Stimulated activated effector memory CD8-positive, alpha-beta T cell treated with anti-CD3 and anti-CD28 coated beads, Interleukin-12 subunit alpha, Interleukin-12 subunit beta, amount 100 ng/mL, for 72 hours (primary cell): Measurements from ENCODE around the gene DOCK4.
"Not testable (repeated sequence)": the region's sequence is repeated elsewhere in the genome, so short reads cannot be mapped to it uniquely, and the experiment has no call there.

ENCODE experiments used
- ATAC-seq: fragments of 150-1000 bp; cut with Tn5 transposase; 2 replicates; pipeline ENCODE4 v1.10.0; 2021
- DNase-seq, 2 donors: peaks; one replicate each; pipeline ENCODE4 v3.0.0; 2021 to 2022; ENCODE audit warnings: low spot score in 2 of 2
- H3K27ac Mint-ChIP-seq: one replicate; pipeline ENCODE4 v1.8.0; 2022; ENCODE audit warnings: mild to moderate bottlenecking, mixed read lengths
- H3K36me3 Mint-ChIP-seq: one replicate; pipeline ENCODE4 v1.8.0; 2022; ENCODE audit warnings: mild to moderate bottlenecking, mixed read lengths
- H3K4me1 Mint-ChIP-seq: one replicate; pipeline ENCODE4 v1.8.0; 2022; ENCODE audit warnings: mixed read lengths
- H3K4me3 Mint-ChIP-seq: one replicate; pipeline ENCODE4 v1.8.0; 2022; ENCODE audit warnings: mild to moderate bottlenecking, mixed read lengths
- H3K9me3 Mint-ChIP-seq: one replicate; pipeline ENCODE4 v1.8.0; 2022; ENCODE audit warnings: mixed read lengths

The DOCK4 gene, protein sequence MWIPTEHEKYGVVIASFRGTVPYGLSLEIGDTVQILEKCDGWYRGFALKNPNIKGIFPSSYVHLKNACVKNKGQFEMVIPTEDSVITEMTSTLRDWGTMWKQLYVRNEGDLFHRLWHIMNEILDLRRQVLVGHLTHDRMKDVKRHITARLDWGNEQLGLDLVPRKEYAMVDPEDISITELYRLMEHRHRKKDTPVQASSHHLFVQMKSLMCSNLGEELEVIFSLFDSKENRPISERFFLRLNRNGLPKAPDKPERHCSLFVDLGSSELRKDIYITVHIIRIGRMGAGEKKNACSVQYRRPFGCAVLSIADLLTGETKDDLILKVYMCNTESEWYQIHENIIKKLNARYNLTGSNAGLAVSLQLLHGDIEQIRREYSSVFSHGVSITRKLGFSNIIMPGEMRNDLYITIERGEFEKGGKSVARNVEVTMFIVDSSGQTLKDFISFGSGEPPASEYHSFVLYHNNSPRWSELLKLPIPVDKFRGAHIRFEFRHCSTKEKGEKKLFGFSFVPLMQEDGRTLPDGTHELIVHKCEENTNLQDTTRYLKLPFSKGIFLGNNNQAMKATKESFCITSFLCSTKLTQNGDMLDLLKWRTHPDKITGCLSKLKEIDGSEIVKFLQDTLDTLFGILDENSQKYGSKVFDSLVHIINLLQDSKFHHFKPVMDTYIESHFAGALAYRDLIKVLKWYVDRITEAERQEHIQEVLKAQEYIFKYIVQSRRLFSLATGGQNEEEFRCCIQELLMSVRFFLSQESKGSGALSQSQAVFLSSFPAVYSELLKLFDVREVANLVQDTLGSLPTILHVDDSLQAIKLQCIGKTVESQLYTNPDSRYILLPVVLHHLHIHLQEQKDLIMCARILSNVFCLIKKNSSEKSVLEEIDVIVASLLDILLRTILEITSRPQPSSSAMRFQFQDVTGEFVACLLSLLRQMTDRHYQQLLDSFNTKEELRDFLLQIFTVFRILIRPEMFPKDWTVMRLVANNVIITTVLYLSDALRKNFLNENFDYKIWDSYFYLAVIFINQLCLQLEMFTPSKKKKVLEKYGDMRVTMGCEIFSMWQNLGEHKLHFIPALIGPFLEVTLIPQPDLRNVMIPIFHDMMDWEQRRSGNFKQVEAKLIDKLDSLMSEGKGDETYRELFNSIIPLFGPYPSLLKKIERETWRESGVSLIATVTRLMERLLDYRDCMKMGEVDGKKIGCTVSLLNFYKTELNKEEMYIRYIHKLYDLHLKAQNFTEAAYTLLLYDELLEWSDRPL (N-terminal part only)

DNA sequence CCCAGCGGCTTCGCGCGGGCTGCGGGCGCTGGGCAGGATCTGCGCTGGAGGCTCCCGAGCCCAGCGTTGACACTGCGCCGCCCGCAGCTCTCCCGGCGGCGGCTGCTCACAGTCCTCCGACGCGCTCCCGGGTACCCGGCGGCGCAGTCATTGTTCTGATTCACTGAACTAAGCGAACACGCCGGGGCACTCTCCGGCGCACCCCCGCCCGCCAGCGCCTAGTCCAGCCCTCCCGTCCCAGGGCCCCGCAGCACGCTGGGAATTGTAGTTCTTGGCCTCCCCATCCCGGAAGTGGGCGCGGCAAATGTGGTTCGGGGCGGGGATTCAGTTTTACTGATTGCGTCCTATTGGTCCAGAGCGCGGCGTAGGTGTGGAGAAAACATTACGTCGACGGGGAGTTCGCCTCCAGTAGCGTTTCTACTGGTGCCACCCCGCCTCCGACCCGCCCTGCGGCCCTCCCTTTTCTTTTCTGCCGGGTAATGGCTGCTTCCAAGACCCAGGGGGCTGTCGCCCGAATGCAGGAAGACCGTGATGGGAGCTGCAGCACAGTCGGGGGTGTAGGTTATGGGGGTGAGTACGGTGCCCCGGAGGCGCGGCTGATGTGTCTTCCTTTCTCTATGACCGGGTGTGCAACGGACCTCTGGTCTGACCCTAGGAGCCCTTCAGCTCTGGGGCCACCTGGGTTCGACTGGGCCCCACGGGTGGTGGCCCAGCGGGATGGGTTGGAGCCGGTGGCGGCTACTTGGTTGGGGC, at the start of gene DOCK4, which contains the start of gene ZNF277:
Gene DOCK4, minus strand, starts transcription at position 162 of the 753 bp plus-strand sequence. CDS start 261 bp downstream, outside the sequence.
Gene ZNF277, plus strand, starts transcription at position 458 of the 753 bp plus-strand sequence. Its CDS starts 22 bp downstream, at position 480.
- peak; percentile 97 to 99 for DNase-seq
- Mint-ChIP-seq H3K36me3 (no peaks in the 10 kb centered on the region), H3K9me3 (no peaks in the 10 kb centered on the region), H3K27ac (peak within 1 kb of the TSS; percentile 96), H3K4me3 (peak within 1 kb of the TSS; percentile 99), H3K4me1 (peaks cover 35% of the 10 kb centered on the region)
- ATAC-seq: peak; percentile 96

DNA sequence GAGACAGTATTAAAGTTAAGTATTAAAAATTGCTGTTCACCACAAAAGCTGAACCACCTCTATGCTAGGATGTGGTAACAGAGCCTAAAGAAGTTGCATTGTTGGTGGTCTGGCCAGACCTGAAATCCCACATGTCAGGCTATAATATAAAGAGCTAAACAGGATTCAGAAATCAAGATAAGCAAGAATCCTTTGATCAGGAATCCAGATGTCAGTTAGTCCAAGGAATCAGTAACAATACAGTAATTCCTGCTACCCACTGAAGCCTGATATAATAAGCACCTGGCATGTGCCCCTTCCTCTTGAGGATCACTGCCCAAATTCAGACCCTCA, 49.2 kb upstream of the DOCK4 start:
- Mint-ChIP-seq H3K9me3 (no peaks in the 10 kb centered on the region), H3K36me3 (no peaks in the 10 kb centered on the region), H3K27ac (no peak overlapping the region), H3K4me3 (no peak overlapping the region), H3K4me1 (peaks cover 15% of the 10 kb centered on the region)
- no peak for DNase-seq
- ATAC-seq: no peak

DNA sequence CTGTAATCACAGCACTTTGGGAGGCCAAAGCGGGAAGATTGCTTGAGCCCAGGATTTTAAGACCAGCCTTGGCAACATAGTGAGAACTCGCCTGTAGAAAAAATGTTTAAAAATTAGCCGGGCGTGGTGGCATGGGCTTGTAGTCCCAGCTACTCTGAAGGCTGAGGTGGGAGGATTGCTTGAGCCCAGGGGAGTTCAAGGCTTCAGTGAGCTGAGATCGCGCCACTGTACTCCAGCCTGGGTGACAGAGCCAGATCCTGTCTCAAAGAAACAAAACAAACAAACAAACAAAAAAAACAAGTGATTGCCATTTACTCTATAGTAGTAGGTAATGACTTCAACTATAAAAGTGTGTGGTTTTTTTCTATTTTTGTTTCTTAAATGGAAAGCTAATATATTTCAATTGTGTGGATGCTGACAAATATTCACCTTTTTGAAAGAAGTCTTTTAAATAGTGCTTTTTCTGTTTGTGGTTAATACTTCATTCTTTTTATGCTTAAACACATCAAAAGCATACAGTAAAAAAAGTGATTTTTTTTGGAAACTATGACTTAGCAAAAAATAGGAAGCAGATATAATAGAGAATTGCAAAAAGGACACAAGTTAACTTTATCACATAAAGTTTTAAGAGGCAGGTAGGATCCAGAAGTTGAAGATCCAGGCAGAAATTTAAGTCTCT, 48.6 kb upstream of the DOCK4 start:
- H3K4me3 Mint-ChIP-seq: no peak overlapping the region
- H3K27ac Mint-ChIP-seq: no peak overlapping the region
- H3K36me3 Mint-ChIP-seq: no peaks in the 10 kb centered on the region
- no peak for ATAC-seq
- no peak for DNase-seq
- no peaks in the 10 kb centered on the region for H3K9me3 Mint-ChIP-seq
- H3K4me1 Mint-ChIP-seq: peaks cover 15% of the 10 kb centered on the region

DNA sequence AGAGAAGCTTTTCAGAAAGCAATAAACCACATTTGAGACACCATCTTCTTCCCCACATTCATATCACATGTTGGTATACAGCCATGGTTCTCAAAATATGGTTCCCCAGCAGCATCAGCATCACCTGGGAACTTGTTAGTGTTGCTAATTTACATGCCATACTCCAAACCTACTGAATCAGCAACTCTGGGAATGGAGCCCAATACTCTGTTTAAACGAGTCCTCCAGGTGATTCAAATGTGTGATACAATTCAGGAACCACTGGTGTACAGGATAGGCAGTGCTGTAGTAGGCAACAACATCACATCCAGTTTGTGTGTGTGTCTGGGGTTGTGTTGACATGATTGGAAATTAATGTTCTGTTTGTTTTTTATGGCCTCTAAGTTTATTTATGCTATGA, 48.0 kb upstream of the DOCK4 start:
- Mint-ChIP-seq H3K27ac (no peak overlapping the region), H3K9me3 (no peaks in the 10 kb centered on the region), H3K4me3 (no peak overlapping the region), H3K36me3 (no peaks in the 10 kb centered on the region), H3K4me1 (peaks cover 15% of the 10 kb centered on the region)
- no peak for ATAC-seq
- DNase-seq: no peak

DNA sequence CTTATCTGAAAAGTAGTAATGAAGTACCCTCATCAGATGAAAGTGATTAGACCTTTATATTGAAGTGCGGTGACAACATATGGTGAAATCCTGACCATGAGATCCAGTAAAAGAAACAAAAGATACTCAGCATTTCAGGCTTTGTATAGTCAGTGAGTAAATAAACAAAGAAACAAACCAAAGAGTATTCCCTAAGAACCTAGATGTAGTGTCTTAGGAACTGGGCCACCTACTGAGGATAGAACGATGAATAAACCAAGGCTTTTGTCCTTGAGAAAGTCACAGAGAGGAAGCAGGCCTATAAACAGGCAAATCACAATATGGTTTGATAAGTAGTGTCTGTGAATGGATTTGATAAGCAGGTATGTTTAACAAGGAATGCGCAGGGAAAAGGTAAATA, 46.5 kb upstream of the DOCK4 start:
- ATAC-seq (no peak), DNase-seq (no peak)
- Mint-ChIP-seq H3K9me3 (no peaks in the 10 kb centered on the region), H3K4me3 (no peak overlapping the region), H3K4me1 (peaks cover 15% of the 10 kb centered on the region), H3K27ac (no peak overlapping the region), H3K36me3 (no peaks in the 10 kb centered on the region)

DNA sequence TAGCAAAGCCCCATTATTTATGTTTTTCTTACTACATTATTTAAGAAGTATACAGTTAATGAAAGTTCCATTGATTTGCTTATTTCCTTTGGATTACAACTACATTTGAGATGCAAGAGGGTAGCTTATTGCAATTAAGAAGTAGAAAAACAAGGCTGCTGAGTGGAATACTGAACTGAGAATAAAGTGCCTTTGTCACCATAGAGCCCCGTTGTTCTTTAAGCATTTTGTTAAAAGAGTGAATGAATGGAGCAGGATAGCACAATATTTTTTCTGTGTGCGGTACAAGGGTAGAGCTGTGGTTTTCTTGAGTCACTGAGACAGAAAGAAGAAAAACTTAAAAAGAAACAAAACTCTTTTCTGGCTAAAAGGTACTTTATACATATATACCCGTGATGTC, 45.9 kb upstream of the DOCK4 start:
- no peak overlapping the region for H3K27ac Mint-ChIP-seq
- no peaks in the 10 kb centered on the region for H3K36me3 Mint-ChIP-seq
- peaks cover 15% of the 10 kb centered on the region for H3K4me1 Mint-ChIP-seq
- no peak for ATAC-seq
- H3K9me3 Mint-ChIP-seq: no peaks in the 10 kb centered on the region
- no peak for DNase-seq
- no peak overlapping the region for H3K4me3 Mint-ChIP-seq

DNA sequence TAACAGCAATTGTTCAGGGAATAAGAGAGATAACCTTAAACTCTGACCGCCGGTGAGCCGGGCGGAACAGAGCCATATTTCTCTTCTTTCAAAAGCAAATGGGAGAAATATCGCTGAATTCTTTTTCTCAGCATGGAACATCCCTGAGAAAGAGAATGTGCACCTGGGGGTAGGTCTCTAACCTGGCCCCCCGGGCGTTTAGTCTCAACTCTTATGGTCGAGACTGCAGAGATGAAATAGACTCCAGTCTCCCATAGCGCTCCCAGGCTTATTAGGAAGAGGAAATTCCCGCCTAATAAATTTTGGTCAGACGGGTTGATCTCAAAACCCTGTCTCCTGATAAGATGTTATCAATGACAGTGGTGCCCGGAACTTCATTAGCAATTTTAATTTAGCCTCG, 43.8 kb upstream of the DOCK4 start:
- DNase-seq, H3K36me3 Mint-ChIP-seq, ATAC-seq, H3K9me3 Mint-ChIP-seq, H3K4me3 Mint-ChIP-seq, H3K27ac Mint-ChIP-seq: not testable (repeated sequence)
- H3K4me1 Mint-ChIP-seq: peaks cover 15% of the 10 kb centered on the region

DNA sequence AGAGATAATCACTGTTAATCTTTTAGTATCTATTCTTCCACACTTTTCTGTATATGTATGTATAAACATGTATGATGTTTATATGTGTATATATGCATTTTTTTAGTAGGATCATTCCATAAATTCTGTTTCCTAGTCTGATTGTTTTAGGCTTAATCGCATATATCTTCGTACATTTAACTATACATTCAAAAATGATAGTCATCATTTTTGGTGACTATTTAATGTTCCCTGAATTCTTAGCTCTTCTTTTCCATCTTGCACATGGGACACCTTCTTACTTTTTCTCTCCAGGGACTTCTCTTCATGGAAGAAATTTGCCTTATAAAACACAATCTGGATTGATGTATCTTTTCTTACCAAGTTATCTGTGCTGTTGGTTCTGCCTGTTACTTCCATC, 42.4 kb upstream of the DOCK4 start:
- DNase-seq (no peak), ATAC-seq (no peak)
- Mint-ChIP-seq H3K36me3 (no peaks in the 10 kb centered on the region), H3K4me1 (peaks cover 9% of the 10 kb centered on the region), H3K27ac (no peak overlapping the region), H3K4me3 (no peak overlapping the region), H3K9me3 (no peaks in the 10 kb centered on the region)

DNA sequence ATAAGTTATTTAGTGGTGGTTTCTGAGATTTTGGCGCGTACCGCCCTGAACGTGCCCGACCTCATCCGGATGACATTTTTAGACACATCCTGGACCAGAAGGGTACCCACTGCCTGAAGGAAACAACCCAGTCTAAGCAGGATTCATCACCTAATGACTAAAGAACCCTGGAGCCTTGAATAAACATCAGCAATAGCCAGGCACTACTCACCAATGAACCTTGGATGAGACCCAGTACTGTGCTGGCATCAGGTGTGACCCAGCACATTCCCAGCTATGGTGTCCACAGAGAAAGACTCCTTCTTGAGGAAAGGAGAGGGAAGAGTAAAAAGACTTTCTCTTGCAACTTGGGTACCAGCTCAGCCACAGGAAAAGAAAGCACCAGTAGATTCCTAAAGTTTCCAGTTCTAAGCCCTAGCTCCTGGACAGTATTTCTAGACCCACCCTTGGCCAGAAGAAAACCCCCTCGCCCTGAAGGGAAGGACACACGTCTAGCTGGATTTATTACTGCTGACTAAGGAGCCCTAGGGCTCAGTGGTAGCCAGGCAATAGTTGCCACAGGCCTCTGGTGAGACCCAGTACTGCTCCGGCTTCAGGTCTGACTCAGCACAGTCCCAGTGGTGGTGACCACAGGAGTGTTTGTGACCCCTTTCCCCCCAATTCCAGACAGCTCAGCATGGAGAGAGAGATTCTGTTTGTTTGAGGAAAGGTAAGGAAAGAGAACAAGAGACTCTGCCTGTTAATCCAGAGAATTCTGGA, 32.8 kb upstream of the DOCK4 start:
- peaks cover 4% of the 10 kb centered on the region for H3K4me1 Mint-ChIP-seq
- no peak overlapping the region for H3K27ac Mint-ChIP-seq
- no peak for ATAC-seq
- no peak for DNase-seq
- no peak overlapping the region for H3K4me3 Mint-ChIP-seq
- H3K36me3 Mint-ChIP-seq: no peaks in the 10 kb centered on the region
- peaks cover 9% of the 10 kb centered on the region for H3K9me3 Mint-ChIP-seq

DNA sequence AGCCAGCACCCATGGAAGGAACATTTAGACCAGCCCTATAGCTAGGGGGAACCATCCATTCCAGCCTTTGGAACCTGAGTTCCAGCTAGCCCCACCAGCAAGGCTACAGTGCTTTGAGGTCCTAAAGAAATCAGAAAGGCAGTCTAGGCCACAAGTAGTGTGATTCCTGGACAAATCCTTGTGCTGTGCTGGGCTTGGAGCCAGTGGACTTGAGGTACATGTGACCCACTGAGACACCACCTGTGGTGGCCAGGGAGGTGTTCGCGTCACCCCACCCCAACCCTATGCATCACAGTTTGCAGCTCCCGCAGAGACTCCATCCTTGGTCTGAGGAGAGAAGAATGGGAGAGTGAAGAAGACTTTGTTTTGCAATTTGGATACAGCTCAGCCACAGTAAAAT, 32.1 kb upstream of the DOCK4 start:
- Mint-ChIP-seq H3K4me3 (no peak overlapping the region), H3K9me3 (peaks cover 9% of the 10 kb centered on the region), H3K4me1 (peaks cover 4% of the 10 kb centered on the region), H3K36me3 (no peaks in the 10 kb centered on the region), H3K27ac (no peak overlapping the region)
- DNase-seq (no peak), ATAC-seq (no peak)

DNA sequence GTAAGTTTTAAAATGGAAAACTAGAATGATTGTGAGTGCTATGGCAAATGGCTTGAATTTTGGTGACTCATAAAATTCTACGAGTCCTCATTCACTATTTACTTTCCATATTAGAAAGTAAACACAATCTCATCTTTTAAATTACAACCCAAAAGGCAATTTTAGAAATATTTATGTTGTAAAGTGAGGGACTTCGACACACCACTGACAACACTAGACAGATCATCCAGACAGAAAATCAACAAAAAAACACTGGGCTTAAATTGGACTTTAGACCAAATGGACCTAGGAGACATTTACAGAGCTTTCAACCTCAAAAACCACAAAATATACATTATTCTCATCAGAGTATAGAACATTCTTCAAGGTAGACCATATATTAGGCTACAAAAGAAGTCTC, 30.4 kb upstream of the DOCK4 start:
- peaks cover 8% of the 10 kb centered on the region for H3K9me3 Mint-ChIP-seq
- no peaks in the 10 kb centered on the region for H3K36me3 Mint-ChIP-seq
- H3K4me1 Mint-ChIP-seq: peaks cover 10% of the 10 kb centered on the region
- DNase-seq (no peak), ATAC-seq (no peak)
- H3K4me3 Mint-ChIP-seq: no peak overlapping the region
- no peak overlapping the region for H3K27ac Mint-ChIP-seq

DNA sequence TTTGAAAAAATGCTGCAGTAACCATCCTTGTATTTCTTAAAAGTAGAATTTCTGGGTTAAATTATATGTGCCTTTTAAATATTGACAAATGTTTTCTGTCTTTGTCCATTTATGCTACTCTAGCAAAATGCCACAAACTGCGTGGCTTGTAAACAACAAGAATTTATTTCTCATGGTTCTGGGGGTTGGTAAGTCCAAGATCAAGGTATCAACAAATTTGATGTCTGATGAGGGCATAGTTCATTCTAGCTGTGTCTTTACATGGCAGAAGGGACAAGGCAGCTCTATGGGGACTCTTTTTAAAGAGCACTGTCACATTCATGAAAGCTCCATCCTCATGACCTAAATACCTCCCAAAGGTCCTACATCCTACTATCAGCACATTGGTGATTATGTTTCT, 27.9 kb upstream of the DOCK4 start:
- H3K36me3 Mint-ChIP-seq: no peaks in the 10 kb centered on the region
- ATAC-seq: no peak
- H3K27ac Mint-ChIP-seq: no peak overlapping the region
- H3K4me3 Mint-ChIP-seq: no peak overlapping the region
- H3K9me3 Mint-ChIP-seq: peaks cover 3% of the 10 kb centered on the region
- peaks cover 15% of the 10 kb centered on the region for H3K4me1 Mint-ChIP-seq
- no peak for DNase-seq

DNA sequence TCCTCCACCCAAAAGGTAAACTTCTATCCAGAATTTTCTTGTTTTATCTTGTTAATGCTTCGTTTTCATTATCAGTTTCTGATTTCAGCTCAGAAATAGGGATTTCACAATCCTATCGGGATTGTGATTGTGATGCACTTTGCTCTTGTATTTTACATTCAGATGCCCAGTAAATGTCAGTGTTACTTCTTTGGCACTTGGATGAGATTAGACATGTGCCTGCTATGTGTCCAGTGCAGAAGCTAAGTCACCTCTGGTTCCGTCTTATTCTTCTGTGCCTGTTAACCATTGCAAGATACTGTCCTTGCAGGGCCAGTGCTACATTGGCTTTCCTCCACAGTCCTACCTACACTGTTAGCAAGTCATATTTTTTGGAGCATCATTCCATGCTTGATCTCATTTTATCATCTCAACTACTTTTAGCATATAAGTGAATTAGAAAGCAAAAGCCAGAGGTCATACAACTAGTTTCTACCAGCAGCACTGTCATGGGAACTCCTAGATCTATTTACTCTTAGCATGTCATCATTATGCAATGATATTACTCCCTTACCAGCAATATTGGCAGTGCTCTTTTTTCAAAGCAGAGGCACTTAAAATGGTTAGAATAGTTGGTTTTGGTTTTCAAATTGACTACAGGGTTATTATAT, 27.0 kb upstream of the DOCK4 start:
- H3K4me1 Mint-ChIP-seq: peaks cover 20% of the 10 kb centered on the region
- peaks cover 3% of the 10 kb centered on the region for H3K9me3 Mint-ChIP-seq
- H3K27ac Mint-ChIP-seq: no peak overlapping the region
- H3K4me3 Mint-ChIP-seq: no peak overlapping the region
- no peaks in the 10 kb centered on the region for H3K36me3 Mint-ChIP-seq
- DNase-seq (no peak), ATAC-seq (no peak)
